ENCODE results near the gene COMMD2. TPM values are rescaled to one million over a fixed set of nuclear protein-coding genes. Genes with fewer than 3 reads are reported as not detected.

The COMMD2 gene
- total RNA-seq, 1 donor from 2014 or later = 52.2 TPM

DNA sequence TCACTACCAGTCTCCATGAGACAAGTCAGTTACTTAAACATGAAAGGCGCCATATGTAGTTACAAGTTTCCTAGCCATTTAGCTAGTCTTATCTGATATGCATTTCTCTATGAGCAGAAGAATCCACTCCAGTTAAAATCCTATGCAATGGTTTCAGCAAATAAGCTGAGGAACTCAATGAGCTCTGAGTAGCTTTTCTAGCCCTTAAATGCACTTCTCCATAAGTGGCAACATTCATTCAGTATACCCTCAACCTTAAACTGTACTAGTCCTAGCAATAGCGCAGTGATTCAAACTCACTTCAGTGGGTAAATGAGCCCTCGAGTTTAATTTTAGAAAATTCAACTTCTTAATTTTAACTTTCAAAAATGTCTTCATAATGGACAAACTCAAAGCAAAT, 7.7 kb downstream of the COMMD2 start:
- peaks cover 28% of the 10 kb centered on the region for H3K36me3 Mint-ChIP-seq (ENCODE audit: low read depth)

DNA sequence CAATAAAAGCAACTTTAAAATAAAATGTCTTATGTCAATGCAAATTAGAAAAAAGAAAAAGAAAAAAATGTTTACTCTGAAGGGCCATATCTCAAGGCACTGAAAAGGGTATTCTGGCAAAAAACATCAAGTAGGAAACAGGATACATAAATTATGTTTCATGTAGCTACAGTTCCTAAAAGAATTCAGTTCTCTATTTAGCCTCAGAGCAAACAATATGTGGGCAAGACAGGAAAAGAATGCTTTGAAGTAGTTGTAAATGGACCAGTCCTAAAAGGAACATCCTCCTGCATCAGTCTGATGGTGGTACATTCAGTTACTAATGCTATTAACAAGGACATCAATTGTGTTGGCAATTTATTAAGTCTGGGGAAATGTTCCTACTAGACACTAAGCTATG, 8.1 kb downstream of the COMMD2 start:
- TF ChIP-seq, protein P1, sequence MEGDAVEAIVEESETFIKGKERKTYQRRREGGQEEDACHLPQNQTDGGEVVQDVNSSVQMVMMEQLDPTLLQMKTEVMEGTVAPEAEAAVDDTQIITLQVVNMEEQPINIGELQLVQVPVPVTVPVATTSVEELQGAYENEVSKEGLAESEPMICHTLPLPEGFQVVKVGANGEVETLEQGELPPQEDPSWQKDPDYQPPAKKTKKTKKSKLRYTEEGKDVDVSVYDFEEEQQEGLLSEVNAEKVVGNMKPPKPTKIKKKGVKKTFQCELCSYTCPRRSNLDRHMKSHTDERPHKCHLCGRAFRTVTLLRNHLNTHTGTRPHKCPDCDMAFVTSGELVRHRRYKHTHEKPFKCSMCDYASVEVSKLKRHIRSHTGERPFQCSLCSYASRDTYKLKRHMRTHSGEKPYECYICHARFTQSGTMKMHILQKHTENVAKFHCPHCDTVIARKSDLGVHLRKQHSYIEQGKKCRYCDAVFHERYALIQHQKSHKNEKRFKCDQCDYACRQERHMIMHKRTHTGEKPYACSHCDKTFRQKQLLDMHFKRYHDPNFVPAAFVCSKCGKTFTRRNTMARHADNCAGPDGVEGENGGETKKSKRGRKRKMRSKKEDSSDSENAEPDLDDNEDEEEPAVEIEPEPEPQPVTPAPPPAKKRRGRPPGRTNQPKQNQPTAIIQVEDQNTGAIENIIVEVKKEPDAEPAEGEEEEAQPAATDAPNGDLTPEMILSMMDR (IDR thresholded peaks at IDR 0.05) = no peak
- peaks cover 30% of the 10 kb centered on the region for H3K36me3 Mint-ChIP-seq (ENCODE audit: low read depth)

More for the DNA sequence above, 7.7 kb downstream of the COMMD2 start:
- no peaks in the 10 kb centered on the region for H3K27me3 Mint-ChIP-seq (ENCODE audit: low read depth)
- no peaks in the 10 kb centered on the region for H3K9me3 Mint-ChIP-seq (ENCODE audit: low read depth)
- no peak for DNase-seq (ENCODE audit: low spot score)
- no peak overlapping the region for H3K4me3 Mint-ChIP-seq (ENCODE audit: unreplicated experiment)
- H3K27ac Mint-ChIP-seq (ENCODE audit: unreplicated experiment) = no peak overlapping the region
- no peaks in the 10 kb centered on the region for H3K4me1 Mint-ChIP-seq (ENCODE audit: low read depth)
- TF ChIP-seq, protein P1 (IDR thresholded peaks at IDR 0.05) = no peak

DNA sequence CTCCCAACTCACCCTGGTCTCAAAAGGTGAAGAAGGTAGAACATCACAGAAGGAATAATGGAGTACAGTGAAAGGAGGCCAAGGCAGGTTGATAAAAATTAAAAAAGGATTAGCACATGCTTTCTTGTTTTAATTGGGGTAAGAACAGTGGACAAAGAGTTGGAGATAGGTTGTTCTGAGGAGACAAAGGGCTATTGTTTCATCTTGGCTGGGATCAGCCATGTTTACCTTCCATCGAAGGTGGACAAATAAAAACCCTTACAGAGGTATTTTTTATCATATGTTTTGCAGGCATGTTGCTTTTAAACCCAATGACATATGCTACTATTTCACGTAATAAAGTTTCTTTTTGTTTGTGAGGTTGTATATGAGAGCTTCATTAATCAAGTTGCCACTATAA, 12.9 kb downstream of the COMMD2 start:
- no peaks in the 10 kb centered on the region for H3K27me3 Mint-ChIP-seq (ENCODE audit: low read depth)
- no peaks in the 10 kb centered on the region for H3K9me3 Mint-ChIP-seq (ENCODE audit: low read depth)
- DNase-seq (ENCODE audit: low spot score) = no peak
- TF ChIP-seq, protein P1 (IDR thresholded peaks at IDR 0.05) = no peak
- H3K4me1 Mint-ChIP-seq (ENCODE audit: low read depth) = peaks cover 38% of the 10 kb centered on the region
- H3K4me3 Mint-ChIP-seq (ENCODE audit: unreplicated experiment) = no peak overlapping the region
- H3K36me3 Mint-ChIP-seq (ENCODE audit: low read depth) = peaks cover 12% of the 10 kb centered on the region
- peak overlapping the region; percentile 14 for H3K27ac Mint-ChIP-seq (ENCODE audit: unreplicated experiment)

More for the DNA sequence above, 8.1 kb downstream of the COMMD2 start:
- Mint-ChIP-seq H3K27ac (ENCODE audit: unreplicated experiment) (no peak overlapping the region), H3K9me3 (ENCODE audit: low read depth) (no peaks in the 10 kb centered on the region), H3K4me3 (ENCODE audit: unreplicated experiment) (no peak overlapping the region), H3K4me1 (ENCODE audit: low read depth) (peaks cover 3% of the 10 kb centered on the region), H3K27me3 (ENCODE audit: low read depth) (no peaks in the 10 kb centered on the region)
- DNase-seq (ENCODE audit: low spot score) = no peak

DNA sequence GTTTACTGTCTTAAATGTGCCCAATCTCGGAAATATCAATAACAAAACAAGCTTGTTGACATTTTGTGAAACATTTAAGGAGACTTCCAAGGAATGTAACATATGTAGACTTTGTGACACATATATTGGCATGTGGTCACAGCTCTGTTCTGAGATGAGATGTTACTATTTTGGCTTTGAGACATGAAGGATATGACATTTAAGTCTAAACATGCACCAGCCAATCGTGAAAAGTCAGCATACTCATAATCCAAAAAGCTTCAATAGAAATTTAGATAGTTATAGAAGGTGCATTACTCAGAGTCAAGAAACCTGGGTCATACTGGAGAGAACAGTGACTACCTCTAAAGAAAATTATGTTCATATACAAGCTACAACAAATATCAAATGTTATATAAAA, 13.4 kb downstream of the COMMD2 start:
- Mint-ChIP-seq H3K36me3 (ENCODE audit: low read depth) (peaks cover 12% of the 10 kb centered on the region), H3K4me1 (ENCODE audit: low read depth) (peaks cover 38% of the 10 kb centered on the region), H3K9me3 (ENCODE audit: low read depth) (no peaks in the 10 kb centered on the region), H3K4me3 (ENCODE audit: unreplicated experiment) (no peak overlapping the region), H3K27me3 (ENCODE audit: low read depth) (no peaks in the 10 kb centered on the region), H3K27ac (ENCODE audit: unreplicated experiment) (peak overlapping the region; percentile 14)
- TF ChIP-seq, protein P1 (IDR thresholded peaks at IDR 0.05) = no peak
- no peak for DNase-seq (ENCODE audit: low spot score)

DNA sequence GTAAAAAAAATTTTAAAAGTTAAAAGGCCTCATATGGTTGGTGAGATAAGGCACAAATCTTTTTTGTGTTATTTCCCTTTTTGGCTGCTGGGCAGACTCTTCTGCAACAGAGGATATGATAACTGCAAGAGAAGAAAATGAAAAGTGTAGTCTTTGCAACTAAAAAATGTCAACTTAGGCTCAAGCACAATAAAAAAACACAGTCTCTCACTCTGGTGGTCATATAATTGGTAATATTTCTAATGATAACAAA, 15.4 kb downstream of the COMMD2 start:
- Mint-ChIP-seq H3K27me3 (ENCODE audit: low read depth) (no peaks in the 10 kb centered on the region), H3K36me3 (ENCODE audit: low read depth) (peaks cover 10% of the 10 kb centered on the region), H3K4me3 (ENCODE audit: unreplicated experiment) (no peak overlapping the region), H3K4me1 (ENCODE audit: low read depth) (peaks cover 38% of the 10 kb centered on the region), H3K27ac (ENCODE audit: unreplicated experiment) (peak overlapping the region; percentile 70), H3K9me3 (ENCODE audit: low read depth) (no peaks in the 10 kb centered on the region)
- no peak for DNase-seq (ENCODE audit: low spot score)
- TF ChIP-seq, protein P1 (IDR thresholded peaks at IDR 0.05) = no peak

Measured in chondrocyte (in vitro differentiated cells).